Adipocyte (in vitro differentiated cells): ENCODE results near the gene TRUB2.

Source experiments
- DNase-seq: peaks from one replicate; pipeline ENCODE4 v3.0.0-alpha.2; 2015; ENCODE audit warnings: low read depth
- H3K27me3 ChIP-seq: replicated peaks from 2 replicates; pipeline ENCODE4 v1.7.0; 2013; ENCODE audit warnings: mild to moderate bottlenecking, low read length, moderate library complexity; ENCODE audit not compliant: control insufficient read depth, insufficient read depth
- H3K36me3 ChIP-seq: 2 replicates; pipeline ENCODE4 v1.7.0; 2013; ENCODE audit warnings: low read length, mild to moderate bottlenecking, moderate library complexity; ENCODE audit not compliant: control insufficient read depth, insufficient read depth, severe bottlenecking
- H3K4me1 ChIP-seq: 2 replicates; pipeline ENCODE4 v1.7.0; 2013; ENCODE audit warnings: mild to moderate bottlenecking, low read length, moderate library complexity; ENCODE audit not compliant: control insufficient read depth, insufficient read depth
- H3K4me3 ChIP-seq: 2 replicates; pipeline ENCODE4 v1.7.0; 2013; ENCODE audit warnings: mild to moderate bottlenecking, low read length, moderate library complexity
- H3K9ac ChIP-seq: 2 replicates; pipeline ENCODE4 v1.7.0; 2013; ENCODE audit warnings: mild to moderate bottlenecking, low read length, moderate library complexity
- H3K9me3 ChIP-seq: 2 replicates; pipeline ENCODE4 v1.7.0; 2013; ENCODE audit warnings: mild to moderate bottlenecking, low read length, moderate library complexity; ENCODE audit not compliant: control insufficient read depth

Gene TRUB2

DNA sequence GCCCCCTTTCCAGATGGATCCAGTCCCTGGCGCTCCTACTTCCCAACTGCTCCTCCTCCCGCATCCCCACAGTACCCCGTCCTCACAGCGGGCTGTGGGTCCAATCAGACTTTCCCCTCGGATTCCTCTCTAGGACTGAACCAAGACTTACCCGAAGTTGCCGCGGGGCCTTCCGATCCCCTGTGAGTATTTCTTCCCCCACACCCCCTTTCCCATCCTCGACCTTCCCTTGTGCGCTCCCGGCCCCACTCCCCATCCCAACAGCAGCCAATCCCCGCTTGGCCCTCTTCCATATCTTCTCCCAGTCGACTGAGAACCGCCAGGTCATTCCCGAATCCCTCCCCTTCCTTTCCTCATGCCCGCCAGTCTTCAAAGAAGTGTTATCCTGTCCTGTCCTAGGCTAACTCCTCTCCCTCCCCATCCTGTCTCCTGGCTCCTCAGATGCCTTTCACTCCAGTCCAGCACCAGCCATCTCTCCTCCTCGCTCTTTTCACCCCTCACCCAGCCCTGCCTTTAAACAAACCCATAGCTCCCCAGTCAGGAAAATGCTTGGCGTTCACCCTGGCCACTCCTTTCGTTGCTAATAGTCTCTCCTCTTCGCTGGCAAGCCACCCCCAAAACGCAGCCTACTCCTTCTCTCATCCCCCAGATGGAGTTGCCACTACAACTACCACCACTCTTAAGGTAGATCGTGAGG lies 45.5 kb downstream of the TRUB2 start:
- H3K4me1 ChIP-seq: peaks cover 24% of the 10 kb centered on the region
- H3K9me3 ChIP-seq: no peaks in the 10 kb centered on the region
- DNase-seq: peak; percentile 74
- peak overlapping the region; percentile 91 for H3K9ac ChIP-seq
- peak overlapping the region; percentile 99 for H3K4me3 ChIP-seq
- H3K27me3 ChIP-seq: no peaks in the 10 kb centered on the region
- peaks cover 20% of the 10 kb centered on the region for H3K36me3 ChIP-seq

DNA sequence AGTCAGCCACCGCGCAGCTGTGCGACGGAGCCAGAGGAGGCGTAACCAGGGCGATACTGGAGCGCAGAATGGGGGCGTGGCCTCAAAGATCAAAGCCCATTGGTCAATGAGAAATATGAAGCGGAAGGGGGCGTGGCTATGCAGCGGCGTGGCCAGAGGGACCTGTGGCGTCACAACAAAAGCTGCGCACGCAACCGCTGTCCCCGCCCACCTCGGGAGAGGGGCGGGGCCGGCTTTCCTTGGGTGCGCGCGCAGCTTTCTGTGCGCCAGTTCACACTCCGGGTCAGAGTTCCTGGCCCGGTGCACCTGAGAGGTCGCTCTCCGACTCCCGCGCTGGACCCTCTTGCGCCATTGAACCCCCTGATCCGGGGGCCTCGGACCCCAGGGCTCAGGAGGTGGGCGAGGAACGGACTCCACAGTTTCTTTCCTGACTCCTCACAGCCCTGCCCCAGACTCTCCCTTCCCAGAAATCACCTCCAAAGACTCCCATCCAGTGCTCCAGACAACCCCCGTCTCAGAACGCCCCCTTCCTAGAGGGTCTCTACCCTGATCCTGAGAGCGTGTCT lies 46.2 kb downstream of the TRUB2 start, which contains the start of gene SWI5:
SWI5 (plus strand) TSS at position 269 of the 566 bp plus-strand sequence.
- peak; percentile 100 for DNase-seq
- Histone ChIP-seq H3K4me1 (peaks cover 24% of the 10 kb centered on the region), H3K27me3 (no peaks in the 10 kb centered on the region), H3K9ac (peak within 1 kb of the TSS; percentile 97), H3K4me3 (peak within 1 kb of the TSS; percentile 99), H3K9me3 (no peaks in the 10 kb centered on the region), H3K36me3 (peaks cover 26% of the 10 kb centered on the region)

DNA sequence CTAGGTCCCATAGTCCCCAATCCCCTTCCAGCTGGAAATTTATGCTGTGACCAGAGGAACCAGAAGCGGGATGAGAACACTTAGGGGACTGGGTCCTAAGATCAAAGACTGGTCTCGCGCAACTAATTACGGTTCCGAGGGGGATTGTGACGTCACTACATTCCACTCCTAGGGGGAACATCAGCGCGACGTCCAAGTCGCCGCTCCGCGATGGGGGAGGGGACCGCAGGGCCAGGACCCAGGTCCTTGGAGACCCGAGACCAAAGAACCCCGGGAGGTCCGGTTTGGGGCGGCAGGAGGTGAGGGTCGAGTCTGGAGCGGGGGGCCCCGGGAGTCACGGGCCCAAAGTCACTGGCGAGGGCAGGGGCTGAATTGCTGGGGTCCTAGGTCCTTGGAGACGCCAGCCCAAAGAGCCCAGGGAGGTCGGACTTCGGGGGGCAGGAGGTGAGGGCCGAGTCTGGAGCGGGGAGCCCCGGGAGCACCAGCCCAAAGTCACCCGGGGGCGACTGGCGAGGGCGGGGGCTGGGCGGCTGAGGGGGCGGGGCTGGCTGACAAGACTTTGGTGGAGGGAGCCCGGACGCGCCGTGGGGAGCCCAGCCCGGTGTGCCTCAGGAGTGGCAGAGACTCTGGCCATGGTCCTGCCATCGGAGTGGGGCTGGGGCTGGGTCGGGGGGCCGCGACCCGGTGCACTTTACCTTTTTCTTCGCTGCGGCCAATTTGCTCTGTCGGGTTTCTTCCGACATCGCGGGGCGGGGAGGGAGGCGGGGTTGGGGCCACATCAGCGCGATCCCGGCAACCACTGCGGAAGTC lies 46.8 kb downstream of the TRUB2 start, which contains the start of gene GOLGA2:
GOLGA2 (minus strand) TSS at position 810 of the 810 bp plus-strand sequence; CDS start at position 779, 31 bp downstream.
- Histone ChIP-seq H3K9ac (peak within 1 kb of the TSS; percentile 97), H3K9me3 (no peaks in the 10 kb centered on the region), H3K4me1 (peaks cover 24% of the 10 kb centered on the region), H3K4me3 (peak within 1 kb of the TSS; percentile 99), H3K36me3 (peaks cover 33% of the 10 kb centered on the region), H3K27me3 (no peaks in the 10 kb centered on the region)
- peak; percentile 88 for DNase-seq

DNA sequence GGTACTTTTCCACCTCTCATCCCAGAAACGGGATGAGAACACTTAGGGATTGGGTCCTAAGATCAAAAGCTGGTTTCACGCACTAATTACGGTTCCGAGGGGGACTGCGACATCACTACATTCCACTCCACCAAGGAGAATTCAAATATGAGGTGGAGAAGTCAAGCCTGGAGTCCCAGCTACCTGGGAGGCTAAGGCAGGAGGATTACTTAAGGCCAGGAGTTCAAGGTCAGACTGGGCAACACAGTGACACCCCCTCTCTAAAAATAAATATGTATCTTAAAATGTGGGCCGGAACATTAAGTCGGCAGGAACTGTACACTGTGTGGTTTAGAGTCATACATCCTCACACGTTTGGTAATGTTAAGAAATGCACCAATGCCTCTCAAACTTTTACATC lies 48.0 kb downstream of the TRUB2 start:
- Histone ChIP-seq H3K9ac (peak overlapping the region; percentile 97), H3K9me3 (no peaks in the 10 kb centered on the region), H3K36me3 (peaks cover 44% of the 10 kb centered on the region), H3K27me3 (no peaks in the 10 kb centered on the region), H3K4me1 (peaks cover 24% of the 10 kb centered on the region), H3K4me3 (peak overlapping the region; percentile 99)
- peak; percentile 17 for DNase-seq

DNA sequence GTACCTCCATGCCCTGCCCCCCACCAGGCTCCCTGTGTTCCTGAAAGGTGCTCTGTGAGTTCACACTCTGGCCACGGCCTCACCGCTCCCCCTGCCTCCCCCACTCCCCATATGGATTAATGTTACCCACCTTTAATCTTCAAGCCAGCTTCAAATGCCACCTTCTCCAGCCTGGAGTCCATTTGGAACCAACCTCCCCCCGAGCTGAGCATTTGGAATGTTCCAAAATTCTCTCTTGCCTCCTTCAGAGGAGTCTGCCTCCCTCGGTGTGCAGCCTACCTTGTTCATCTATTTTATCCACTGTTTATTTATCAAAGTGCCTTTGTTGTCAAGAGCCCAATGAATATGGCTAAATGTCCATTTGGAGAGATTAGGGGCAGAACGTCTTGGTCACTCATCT lies 50.7 kb downstream of the TRUB2 start:
- Histone ChIP-seq H3K9me3 (no peaks in the 10 kb centered on the region), H3K4me3 (no peak overlapping the region), H3K27me3 (no peaks in the 10 kb centered on the region), H3K4me1 (peaks cover 14% of the 10 kb centered on the region), H3K36me3 (peaks cover 72% of the 10 kb centered on the region), H3K9ac (no peak overlapping the region)
- DNase-seq: no peak

DNA sequence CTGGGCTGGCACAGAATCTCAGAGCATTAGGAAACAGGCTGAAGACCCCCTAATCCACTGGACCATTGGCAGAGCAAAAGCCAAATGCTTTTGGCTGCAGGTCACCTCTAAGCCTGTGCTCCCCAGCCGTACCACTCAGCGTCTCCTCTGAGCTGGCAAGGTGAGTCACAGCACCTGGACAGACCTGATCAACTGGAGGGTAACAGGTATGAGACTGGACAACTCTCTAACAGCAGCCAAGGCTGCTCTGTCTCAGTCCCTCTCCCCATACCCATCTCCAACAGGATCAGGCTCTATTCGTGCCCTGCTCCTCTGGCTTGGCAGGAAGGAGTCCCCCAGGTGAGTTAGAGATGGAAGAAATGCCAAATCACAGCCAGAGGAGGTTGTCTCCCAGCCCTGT lies 51.1 kb downstream of the TRUB2 start:
- peaks cover 76% of the 10 kb centered on the region for H3K36me3 ChIP-seq
- H3K9ac ChIP-seq: no peak overlapping the region
- no peak overlapping the region for H3K4me3 ChIP-seq
- H3K9me3 ChIP-seq: no peaks in the 10 kb centered on the region
- no peaks in the 10 kb centered on the region for H3K27me3 ChIP-seq
- no peak for DNase-seq
- peaks cover 14% of the 10 kb centered on the region for H3K4me1 ChIP-seq

DNA sequence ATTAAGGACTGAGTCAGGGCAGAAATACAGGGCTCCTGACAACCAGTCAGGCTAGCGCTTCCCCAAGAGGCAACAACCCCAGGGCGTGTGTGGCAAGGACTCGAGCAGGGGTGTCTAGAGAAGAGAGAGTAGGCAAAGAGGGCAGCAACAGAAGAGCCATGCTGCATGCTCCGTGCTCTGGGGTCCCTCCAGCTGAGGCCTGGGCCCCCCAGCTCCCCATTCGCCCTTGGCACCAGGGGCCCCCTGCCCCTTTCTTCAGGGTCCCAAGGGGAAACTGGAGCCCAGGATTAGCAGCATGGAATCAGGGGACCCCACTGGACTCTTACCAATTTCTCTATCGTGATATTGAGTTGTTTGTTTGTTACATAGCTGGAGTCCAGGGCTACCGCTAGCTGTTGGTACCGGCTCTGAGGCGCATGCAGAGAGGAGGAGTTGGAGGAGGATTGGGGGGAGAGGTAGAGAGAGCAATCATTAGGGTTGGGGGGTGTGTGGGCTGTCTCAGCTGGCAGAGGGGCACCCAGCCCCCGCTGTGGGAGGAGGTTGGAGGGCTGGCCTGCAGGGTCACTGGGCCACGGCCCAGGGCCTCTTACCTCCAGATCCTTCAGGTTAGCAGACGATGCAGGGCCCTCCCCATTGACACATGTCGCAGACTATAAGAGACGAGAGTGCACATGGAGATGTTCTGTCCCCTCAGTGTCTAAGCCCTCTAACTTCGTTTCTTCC lies 55.2 kb downstream of the TRUB2 start:
- no peak for DNase-seq
- Histone ChIP-seq H3K4me1 (peaks cover 6% of the 10 kb centered on the region), H3K4me3 (no peak overlapping the region), H3K27me3 (no peaks in the 10 kb centered on the region), H3K9me3 (no peaks in the 10 kb centered on the region), H3K36me3 (peaks cover 84% of the 10 kb centered on the region), H3K9ac (no peak overlapping the region)

DNA sequence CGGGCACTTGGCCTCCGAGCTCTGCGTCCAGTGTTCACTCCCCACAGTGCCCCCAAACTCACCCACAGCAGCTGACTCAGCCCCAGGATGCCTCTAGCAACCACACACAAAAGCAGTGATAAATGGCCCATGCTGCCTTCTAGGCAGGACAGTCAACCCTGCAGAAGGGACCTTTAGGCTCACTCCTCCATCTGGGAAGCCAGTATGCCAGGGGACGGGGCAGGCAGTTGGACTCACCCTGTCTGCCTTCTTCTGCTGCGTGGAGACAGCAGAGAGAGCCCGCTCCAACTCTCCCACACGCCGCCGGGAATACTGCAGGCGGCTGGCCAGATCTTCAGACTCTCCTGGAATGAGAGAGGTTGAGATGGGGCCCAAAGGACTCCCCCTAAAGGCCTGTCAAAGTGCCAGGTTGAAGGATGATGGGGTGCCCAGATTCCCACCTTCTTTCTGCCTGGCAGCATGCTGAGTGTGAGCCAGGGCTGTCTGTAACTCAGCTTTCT lies 56.8 kb downstream of the TRUB2 start:
- H3K9ac ChIP-seq: no peak overlapping the region
- no peaks in the 10 kb centered on the region for H3K9me3 ChIP-seq
- no peak for DNase-seq
- peaks cover 6% of the 10 kb centered on the region for H3K4me1 ChIP-seq
- no peaks in the 10 kb centered on the region for H3K27me3 ChIP-seq
- H3K36me3 ChIP-seq: peaks cover 84% of the 10 kb centered on the region
- no peak overlapping the region for H3K4me3 ChIP-seq

DNA sequence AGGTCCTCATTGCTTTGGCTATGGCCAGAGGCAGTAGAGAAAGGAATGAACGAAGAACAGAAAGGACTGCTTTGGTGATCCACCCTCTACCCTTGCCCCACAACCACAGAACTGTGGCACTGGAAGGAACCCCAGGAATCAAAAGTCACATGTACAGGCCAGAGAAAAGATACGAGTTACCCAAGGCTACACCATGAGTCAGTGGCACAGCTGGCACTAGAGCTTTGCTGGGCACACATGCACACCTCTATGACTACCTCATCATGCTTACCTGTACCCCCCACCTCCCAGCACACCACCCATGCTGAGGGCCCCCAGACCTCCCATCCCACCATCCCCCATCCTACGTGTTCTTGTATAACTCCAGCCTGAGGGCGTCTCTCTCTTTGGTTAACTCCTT lies 59.6 kb downstream of the TRUB2 start:
- DNase-seq: no peak
- Histone ChIP-seq H3K9ac (peak overlapping the region; percentile 9), H3K9me3 (no peaks in the 10 kb centered on the region), H3K27me3 (no peaks in the 10 kb centered on the region), H3K4me3 (no peak overlapping the region), H3K36me3 (peaks cover 85% of the 10 kb centered on the region), H3K4me1 (peaks cover 6% of the 10 kb centered on the region)

DNA sequence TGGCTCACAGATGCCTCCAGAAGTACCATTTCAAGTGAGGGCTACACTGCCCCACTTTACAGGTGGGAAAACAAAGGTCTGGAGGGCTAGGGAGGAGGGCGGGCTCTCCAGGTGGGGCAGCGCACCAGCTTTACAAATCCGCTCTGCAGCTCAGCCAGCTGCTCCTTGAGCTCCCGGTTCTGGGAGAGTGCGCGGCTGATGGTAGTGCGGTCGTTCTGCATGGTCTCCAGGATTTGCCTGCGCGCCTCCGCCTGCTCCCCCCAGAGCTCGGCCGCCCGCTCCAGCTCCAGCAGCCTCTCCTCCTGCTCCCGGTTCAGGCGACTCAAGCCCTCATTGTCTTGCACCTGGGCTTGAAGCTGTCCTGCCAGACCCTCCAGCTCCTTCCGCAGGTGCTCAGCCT lies 61.9 kb downstream of the TRUB2 start:
- Histone ChIP-seq H3K27me3 (no peaks in the 10 kb centered on the region), H3K4me1 (peaks cover 6% of the 10 kb centered on the region), H3K9ac (no peak overlapping the region), H3K36me3 (peaks cover 73% of the 10 kb centered on the region), H3K9me3 (no peaks in the 10 kb centered on the region), H3K4me3 (no peak overlapping the region)
- DNase-seq: no peak
